ENCODE data around the gene BAIAP2L1.
"Not testable (repeated sequence)": the region's sequence is repeated elsewhere in the genome, so short reads cannot be mapped to it uniquely, and the experiment has no call there.

BAIAP2L1 gene

DNA sequence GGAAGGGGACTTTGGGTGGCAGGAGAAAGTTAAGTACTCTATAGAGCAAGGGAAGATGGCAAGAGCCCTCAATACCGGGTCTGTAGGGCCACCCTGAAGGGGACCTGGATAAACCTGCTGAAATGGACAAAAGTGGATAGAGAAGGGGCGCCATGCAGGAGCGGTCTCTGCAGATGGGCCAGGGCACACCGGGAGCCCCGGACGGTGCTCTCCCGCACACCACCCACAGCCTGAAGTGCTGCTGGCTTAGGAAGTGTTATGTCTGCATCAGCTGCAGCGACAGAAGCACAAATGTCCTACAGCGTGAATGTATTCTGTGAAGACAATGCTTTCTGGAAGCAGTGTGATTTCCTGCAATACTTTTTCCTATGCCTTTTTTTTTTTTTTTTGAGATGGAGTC is 81.7 kb downstream of the BAIAP2L1 start:
- DNase-seq (ENCODE audit: low spot score), result no peak

GRCh38 chr7:98317366-98318040 is 83.4 kb downstream of the BAIAP2L1 start:
- DNase-seq (ENCODE audit: low spot score), result no peak

GRCh38 chr7:98315994-98316527 is 84.8 kb downstream of the BAIAP2L1 start:
- not testable (repeated sequence) for DNase-seq (ENCODE audit: low spot score)

- DNase-seq (ENCODE audit: low spot score), result no peak
Measured at GRCh38 chr7:98315318-98315993, 85.4 kb downstream of the BAIAP2L1 start.

GRCh38 chr7:98314469-98314868 is 86.4 kb downstream of the BAIAP2L1 start:
- DNase-seq (ENCODE audit: low spot score), result no peak

DNA sequence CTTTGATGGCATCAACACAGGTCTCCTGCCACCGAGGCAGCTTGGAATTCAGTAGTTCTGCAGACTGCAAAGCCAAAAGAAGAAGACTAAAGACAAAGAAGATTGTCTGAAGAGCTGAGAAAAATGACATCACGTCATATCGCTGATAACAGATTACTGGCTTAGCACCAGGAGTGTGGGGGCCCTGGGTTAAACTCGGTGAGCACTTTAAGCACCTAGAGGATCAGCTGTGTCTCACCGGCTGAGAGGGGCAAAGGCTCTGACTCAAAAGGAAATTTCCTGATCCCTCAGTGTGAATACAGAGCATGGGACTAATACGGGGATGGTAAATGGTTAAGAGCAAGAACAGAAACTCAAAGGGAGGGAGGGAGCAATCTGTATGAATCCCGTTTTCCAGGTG is 88.7 kb downstream of the BAIAP2L1 start:
- DNase-seq (ENCODE audit: low spot score), result no peak

- no peak for DNase-seq (ENCODE audit: low spot score)
Measured at GRCh38 chr7:98309566-98309965, 91.3 kb downstream of the BAIAP2L1 start.

- no peak for DNase-seq (ENCODE audit: low spot score)
Measured at GRCh38 chr7:98307971-98308466, 92.9 kb downstream of the BAIAP2L1 start.

- no peak for DNase-seq (ENCODE audit: low spot score)
Measured at GRCh38 chr7:98305951-98306535, 94.8 kb downstream of the BAIAP2L1 start.

DNA sequence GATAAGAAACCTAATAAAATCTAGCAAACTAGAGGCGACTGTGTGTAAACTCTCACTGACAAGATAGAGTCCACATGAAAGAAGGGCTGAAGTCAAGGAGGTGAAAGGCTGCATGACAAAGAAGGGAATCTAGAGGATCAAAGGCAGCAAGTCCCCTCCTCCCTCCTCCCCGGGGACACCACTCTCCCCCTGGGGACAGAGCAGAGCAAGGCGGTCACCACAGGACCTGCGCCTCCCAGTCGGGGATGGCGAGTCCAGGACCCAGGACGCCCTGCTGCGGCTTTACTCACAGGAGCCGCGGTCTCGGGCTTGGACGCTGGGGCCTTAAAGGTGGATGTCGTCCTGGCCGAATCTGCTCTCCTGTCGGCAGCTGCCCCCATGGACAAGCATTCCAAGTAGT is 97.0 kb downstream of the BAIAP2L1 start:
- no peak for DNase-seq (ENCODE audit: low spot score)

DNA sequence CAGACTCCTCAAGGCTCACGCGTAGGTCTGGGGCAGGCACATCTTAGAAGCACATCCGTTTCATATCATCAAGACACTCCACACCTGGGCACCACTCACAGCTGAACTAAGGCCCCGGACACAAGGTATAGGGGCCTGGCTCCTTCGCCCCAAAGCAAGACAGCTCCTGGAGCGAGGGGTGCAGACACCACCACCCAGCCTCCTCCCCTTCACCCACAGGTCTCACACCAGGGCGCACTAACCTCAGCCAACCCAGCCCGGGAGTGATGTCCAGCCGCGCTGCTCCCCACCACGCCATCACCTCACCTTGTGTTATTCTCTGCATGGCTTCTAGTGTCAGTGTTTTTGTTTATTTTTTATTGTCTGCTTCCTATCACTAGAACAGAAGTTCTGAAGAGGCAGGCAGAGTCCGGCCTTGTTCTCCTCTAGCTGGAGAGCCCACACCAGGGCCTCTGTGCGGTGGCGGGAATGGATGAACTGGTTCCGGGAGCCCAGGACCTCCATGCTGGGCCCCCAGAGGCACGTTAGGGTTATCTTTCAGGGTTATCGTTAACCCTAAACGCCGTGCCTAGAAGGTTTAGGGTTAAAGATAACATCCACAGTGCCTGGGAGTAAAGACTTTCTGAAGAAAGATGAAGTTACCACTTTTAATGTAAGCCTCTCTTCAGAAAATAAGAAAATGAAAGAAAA is 97.6 kb downstream of the BAIAP2L1 start:
- DNase-seq (ENCODE audit: low spot score), result no peak

- no peak for DNase-seq (ENCODE audit: low spot score)
Measured at GRCh38 chr7:98301693-98302470, 99.0 kb downstream of the BAIAP2L1 start.

DNA sequence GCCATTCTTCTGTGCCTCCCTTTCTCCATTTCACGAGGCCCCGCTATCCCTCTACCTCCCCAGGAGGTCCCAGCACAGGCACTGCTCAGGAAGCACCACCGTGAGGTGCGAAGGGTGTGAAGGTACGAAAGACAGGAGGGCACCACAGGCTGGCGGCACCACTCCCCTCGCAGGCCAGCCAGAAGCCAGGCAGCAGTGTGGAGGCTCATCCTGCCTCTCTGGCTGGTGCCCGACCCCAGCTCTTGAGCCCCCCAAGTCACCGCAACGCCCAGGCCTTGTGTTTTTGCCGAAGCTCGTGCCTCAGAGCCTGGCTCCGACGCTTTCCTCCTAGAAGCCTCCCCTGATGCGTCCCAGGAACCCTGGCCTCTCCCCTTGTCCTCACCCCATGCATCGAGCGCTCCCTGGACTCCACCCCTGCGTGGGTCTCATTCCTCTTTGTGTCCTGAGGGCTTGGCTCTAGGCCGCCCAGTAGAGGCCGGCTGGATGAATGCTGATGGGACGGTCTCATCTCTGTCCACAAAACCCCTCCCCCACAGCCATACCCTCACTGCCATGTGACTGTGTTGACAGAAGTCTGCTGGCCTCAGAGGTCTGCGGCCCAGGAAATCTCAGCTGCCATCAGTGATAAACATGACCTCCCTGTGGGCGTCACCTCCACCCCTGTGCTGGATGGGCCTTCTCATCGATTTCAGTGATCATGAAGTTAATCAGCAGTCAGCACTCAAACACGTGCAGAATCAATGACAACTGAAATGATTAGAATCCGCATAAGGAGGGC is 100.1 kb downstream of the BAIAP2L1 start:
- DNase-seq (ENCODE audit: low spot score), result no peak

- DNase-seq (ENCODE audit: low spot score), result no peak
Measured at GRCh38 chr7:98297626-98298286, 103.1 kb downstream of the BAIAP2L1 start.

- DNase-seq (ENCODE audit: low spot score), result no peak
Measured at GRCh38 chr7:98296833-98297232, 104.1 kb downstream of the BAIAP2L1 start.

DNA sequence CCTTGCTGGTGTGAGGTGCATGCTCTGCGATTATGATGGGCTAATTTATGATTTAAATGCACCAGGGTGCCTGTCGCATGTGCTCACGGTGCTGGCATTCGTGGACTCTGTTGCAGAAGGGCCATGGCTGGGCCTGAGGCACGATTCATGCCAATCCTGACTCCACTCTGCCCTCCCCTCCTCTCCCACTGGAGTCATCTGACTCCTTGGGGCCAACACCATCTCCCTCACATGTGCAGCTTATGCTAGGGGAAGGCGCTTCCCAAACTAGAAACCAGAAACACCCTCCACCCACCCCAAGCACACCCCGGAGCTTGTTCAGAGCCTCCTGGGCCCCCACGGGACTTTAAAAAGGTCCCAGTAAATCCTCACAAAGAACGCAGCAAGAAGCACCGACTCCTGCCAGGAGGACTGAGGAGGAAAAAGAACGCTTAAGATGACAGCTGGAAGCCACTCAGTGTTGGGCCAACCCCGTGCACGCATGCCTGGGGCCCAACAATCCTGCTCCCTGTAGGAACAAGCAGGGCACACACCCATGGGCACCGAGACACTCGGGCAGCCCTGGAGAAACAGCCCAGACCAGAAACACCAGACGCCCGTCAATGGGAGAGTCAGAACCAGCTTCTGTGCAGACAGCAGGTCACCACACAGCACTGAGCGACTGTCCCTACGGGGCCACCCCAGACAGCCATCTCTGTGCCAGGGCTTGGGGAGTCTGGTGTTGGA is 105.3 kb downstream of the BAIAP2L1 start:
- DNase-seq (ENCODE audit: low spot score), result no peak

GRCh38 chr7:98294798-98295382 is 106.0 kb downstream of the BAIAP2L1 start:
- DNase-seq (ENCODE audit: low spot score), result no peak

GRCh38 chr7:98294326-98294725 is 106.6 kb downstream of the BAIAP2L1 start:
- no peak for DNase-seq (ENCODE audit: low spot score)

DNA sequence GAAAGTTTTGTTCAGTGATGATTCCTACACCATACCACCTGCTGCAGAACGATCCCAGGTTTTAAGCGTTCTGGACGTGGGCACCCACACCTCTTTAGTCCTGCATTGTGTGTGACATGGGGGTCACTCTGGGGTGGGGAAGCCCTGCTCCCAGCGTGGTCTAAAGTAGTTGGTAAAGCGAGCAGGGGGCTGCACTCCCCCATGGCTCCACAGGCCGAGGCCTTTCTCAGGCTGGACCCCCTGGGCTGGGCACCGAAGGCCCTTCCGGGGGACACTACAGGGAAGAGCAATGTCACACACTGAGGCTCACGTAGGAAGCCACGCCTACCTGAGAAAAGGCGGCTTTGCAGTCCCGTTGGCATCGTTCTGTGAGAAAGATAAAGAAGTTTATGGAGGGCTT is 107.1 kb downstream of the BAIAP2L1 start:
- DNase-seq (ENCODE audit: low spot score), result no peak

Measured in CD4-positive, alpha-beta T cell treated with Interleukin-2 at 100 ng/mL for 4 hours (primary cell).